ENCODE data around the gene IL33. TPM values are rescaled to one million over a fixed set of nuclear protein-coding genes. Genes with fewer than 3 reads are reported as not detected.

The IL33 gene
- total RNA-seq, 1 donor from 2014 or later = not detected

DNA sequence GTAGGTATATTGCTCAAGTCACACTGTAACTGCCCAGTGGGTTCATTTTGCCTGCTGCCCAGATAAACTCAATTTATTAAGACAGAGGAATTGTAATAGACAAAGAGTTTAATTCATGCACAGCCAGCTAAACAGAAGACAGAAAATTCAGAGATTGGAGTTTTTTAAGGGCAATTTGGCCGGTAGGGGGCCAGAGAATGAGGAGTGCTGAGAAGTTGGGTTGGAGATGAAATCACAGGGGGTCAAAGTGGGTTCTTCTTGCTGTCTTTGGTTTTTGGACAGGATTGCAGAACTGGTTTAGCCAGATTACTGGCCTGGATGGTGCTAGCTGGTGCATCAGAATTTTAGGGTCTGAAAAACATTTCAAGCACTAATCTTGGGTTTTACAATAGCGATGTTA lies 20.7 kb upstream of the IL33 start:
- Mint-ChIP-seq H3K9me3 (ENCODE audit: low read depth) (no peaks in the 10 kb centered on the region), H3K36me3 (ENCODE audit: insufficient read depth) (no peaks in the 10 kb centered on the region)
- no peak for DNase-seq (ENCODE audit: low spot score, unreplicated experiment)

GRCh38 chr9:6195714-6196360 lies 19.8 kb upstream of the IL33 start:
- Mint-ChIP-seq H3K9me3 (ENCODE audit: low read depth) (no peaks in the 10 kb centered on the region), H3K36me3 (ENCODE audit: insufficient read depth) (no peaks in the 10 kb centered on the region), H3K27me3 (peaks cover 5% of the 10 kb centered on the region), H3K27ac (no peak overlapping the region), H3K4me1 (ENCODE audit: low read depth) (peaks cover 3% of the 10 kb centered on the region), H3K4me3 (ENCODE audit: low read depth) (no peak overlapping the region)
- DNase-seq (ENCODE audit: low spot score, unreplicated experiment) = no peak
- TF ChIP-seq CTCF (IDR thresholded peaks at IDR 0.05; ENCODE audit: unreplicated experiment) = no peak

More for the DNA sequence above, 20.7 kb upstream of the IL33 start:
- Mint-ChIP-seq H3K27ac (no peak overlapping the region), H3K4me1 (ENCODE audit: low read depth) (peaks cover 1% of the 10 kb centered on the region), H3K27me3 (peaks cover 2% of the 10 kb centered on the region), H3K4me3 (ENCODE audit: low read depth) (no peak overlapping the region)
- peak; percentile 36 for TF ChIP-seq CTCF (IDR thresholded peaks at IDR 0.05; ENCODE audit: unreplicated experiment)

- Mint-ChIP-seq H3K4me1 (ENCODE audit: low read depth) (peaks cover 3% of the 10 kb centered on the region), H3K27ac (no peak overlapping the region), H3K27me3 (peaks cover 5% of the 10 kb centered on the region), H3K36me3 (ENCODE audit: insufficient read depth) (no peaks in the 10 kb centered on the region), H3K9me3 (ENCODE audit: low read depth) (no peaks in the 10 kb centered on the region), H3K4me3 (ENCODE audit: low read depth) (no peak overlapping the region)
- DNase-seq (ENCODE audit: low spot score, unreplicated experiment) = no peak
- TF ChIP-seq CTCF (IDR thresholded peaks at IDR 0.05; ENCODE audit: unreplicated experiment) = peak; percentile 35
Measured at GRCh38 chr9:6197330-6197729, 18.3 kb upstream of the IL33 start.

- Mint-ChIP-seq H3K4me3 (ENCODE audit: low read depth) (no peak overlapping the region), H3K27ac (no peak overlapping the region), H3K36me3 (ENCODE audit: insufficient read depth) (no peaks in the 10 kb centered on the region), H3K27me3 (peaks cover 5% of the 10 kb centered on the region), H3K9me3 (ENCODE audit: low read depth) (no peaks in the 10 kb centered on the region), H3K4me1 (ENCODE audit: low read depth) (peaks cover 3% of the 10 kb centered on the region)
- no peak for TF ChIP-seq CTCF (IDR thresholded peaks at IDR 0.05; ENCODE audit: unreplicated experiment)
- no peak for DNase-seq (ENCODE audit: low spot score, unreplicated experiment)
Measured at GRCh38 chr9:6198251-6198650, 17.4 kb upstream of the IL33 start.

- no peak for TF ChIP-seq CTCF (IDR thresholded peaks at IDR 0.05; ENCODE audit: unreplicated experiment)
- H3K4me1 Mint-ChIP-seq (ENCODE audit: low read depth) = peaks cover 3% of the 10 kb centered on the region
- no peaks in the 10 kb centered on the region for H3K36me3 Mint-ChIP-seq (ENCODE audit: insufficient read depth)
Measured at GRCh38 chr9:6199596-6199995, 16.0 kb upstream of the IL33 start.

More at GRCh38 chr9:6199596-6199995, 16.0 kb upstream of the IL33 start:
- Mint-ChIP-seq H3K4me3 (ENCODE audit: low read depth) (no peak overlapping the region), H3K9me3 (ENCODE audit: low read depth) (no peaks in the 10 kb centered on the region), H3K27ac (no peak overlapping the region), H3K27me3 (peaks cover 5% of the 10 kb centered on the region)
- no peak for DNase-seq (ENCODE audit: low spot score, unreplicated experiment)
